GM12874 (cell line): ENCODE results near the gene SSU72.

Experiments
- TF ChIP-seq, protein P1 (sequence below): IDR thresholded peaks from 2 replicates; pipeline ENCODE4 v1.5.1; 2011; ENCODE audit warnings: low read depth, mild to moderate bottlenecking, control low read depth, low read length, moderate library complexity; ENCODE audit not compliant: insufficient read depth

The SSU72 gene

GRCh38 chr1:1620433-1621139 is 45.9 kb upstream of the SSU72 start:
- TF ChIP-seq, protein P1, sequence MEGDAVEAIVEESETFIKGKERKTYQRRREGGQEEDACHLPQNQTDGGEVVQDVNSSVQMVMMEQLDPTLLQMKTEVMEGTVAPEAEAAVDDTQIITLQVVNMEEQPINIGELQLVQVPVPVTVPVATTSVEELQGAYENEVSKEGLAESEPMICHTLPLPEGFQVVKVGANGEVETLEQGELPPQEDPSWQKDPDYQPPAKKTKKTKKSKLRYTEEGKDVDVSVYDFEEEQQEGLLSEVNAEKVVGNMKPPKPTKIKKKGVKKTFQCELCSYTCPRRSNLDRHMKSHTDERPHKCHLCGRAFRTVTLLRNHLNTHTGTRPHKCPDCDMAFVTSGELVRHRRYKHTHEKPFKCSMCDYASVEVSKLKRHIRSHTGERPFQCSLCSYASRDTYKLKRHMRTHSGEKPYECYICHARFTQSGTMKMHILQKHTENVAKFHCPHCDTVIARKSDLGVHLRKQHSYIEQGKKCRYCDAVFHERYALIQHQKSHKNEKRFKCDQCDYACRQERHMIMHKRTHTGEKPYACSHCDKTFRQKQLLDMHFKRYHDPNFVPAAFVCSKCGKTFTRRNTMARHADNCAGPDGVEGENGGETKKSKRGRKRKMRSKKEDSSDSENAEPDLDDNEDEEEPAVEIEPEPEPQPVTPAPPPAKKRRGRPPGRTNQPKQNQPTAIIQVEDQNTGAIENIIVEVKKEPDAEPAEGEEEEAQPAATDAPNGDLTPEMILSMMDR = no peak

- TF ChIP-seq, protein P1 = peak; percentile 42
These were observed 45.3 kb upstream of the SSU72 start for GRCh38 chr1:1619917-1620361.

GRCh38 chr1:1618396-1619068 is 43.9 kb upstream of the SSU72 start:
- TF ChIP-seq, protein P1 = no peak

GRCh38 chr1:1617925-1618324 is 43.3 kb upstream of the SSU72 start:
- TF ChIP-seq, protein P1 = no peak

- TF ChIP-seq, protein P1 = no peak
These were observed 42.9 kb upstream of the SSU72 start for GRCh38 chr1:1617516-1617915.

- TF ChIP-seq, protein P1 = no peak
These were observed 42.2 kb upstream of the SSU72 start for GRCh38 chr1:1616838-1617237.

DNA sequence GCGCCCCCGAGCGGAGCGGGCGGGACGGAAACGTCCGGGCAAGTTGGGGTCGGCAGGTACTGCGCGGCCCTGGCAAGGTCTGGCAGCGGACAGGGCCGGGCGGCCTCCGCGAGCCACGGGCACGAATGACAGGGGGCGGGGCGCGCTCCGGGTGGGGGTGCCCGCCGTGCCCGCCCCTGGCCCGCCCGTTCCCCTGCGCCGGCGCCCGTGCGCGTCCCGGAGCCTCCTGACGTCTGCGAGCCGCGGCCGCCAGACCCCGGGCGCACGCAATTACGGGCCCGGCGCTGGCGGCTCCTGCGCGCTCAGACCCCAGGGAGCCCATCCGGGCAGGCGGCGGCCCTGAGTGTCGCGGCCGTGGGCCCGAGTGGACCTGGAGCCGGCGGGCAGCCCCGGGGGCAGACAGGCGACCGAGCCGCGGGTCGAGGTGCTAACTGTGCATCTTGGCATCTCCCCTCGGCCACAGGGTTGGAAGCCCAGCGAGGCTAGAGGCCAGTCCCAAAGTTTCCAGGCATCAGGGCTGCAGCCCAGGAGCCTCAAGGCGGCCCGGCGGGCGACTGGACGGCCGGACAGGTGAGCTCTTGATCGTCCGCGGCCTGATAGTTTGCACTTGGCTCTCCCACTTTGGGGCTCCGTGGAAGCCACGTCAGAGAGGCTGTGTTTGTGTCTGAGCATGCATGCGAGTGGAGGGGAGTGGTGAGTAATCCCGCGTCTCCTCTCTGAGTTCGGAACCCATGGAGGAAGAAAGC is 41.6 kb upstream of the SSU72 start:
- TF ChIP-seq, protein P1 = no peak
